HG02885 (cell line): ENCODE measurements around the gene RGS19.

Source experiments
- ATAC-seq: cut with Tn5 transposase; IDR thresholded peaks from one replicate; pipeline ENCODE4 v1.9.1; 2021; ENCODE audit warnings: mild to moderate bottlenecking; ENCODE audit not compliant: unreplicated experiment, poor library complexity

The RGS19 gene

DNA sequence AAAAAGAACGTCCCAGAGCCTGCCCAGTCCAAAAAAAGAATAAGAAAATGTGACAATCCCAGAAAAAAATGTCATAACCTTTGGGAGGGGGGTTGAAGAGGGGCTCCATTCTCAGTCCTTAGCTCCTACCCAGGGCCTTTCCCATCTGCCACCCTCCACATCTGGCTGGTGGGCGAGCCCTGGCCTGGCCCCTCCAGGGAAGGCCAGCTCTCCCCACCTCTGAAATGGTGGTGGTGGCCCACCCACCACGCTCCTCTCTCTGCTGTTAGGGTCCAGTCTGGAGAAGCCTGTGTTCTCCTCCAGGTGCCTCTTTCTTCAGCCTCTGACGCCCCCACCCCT lies 415 bp downstream of the RGS19 start:
- no peak for ATAC-seq

DNA sequence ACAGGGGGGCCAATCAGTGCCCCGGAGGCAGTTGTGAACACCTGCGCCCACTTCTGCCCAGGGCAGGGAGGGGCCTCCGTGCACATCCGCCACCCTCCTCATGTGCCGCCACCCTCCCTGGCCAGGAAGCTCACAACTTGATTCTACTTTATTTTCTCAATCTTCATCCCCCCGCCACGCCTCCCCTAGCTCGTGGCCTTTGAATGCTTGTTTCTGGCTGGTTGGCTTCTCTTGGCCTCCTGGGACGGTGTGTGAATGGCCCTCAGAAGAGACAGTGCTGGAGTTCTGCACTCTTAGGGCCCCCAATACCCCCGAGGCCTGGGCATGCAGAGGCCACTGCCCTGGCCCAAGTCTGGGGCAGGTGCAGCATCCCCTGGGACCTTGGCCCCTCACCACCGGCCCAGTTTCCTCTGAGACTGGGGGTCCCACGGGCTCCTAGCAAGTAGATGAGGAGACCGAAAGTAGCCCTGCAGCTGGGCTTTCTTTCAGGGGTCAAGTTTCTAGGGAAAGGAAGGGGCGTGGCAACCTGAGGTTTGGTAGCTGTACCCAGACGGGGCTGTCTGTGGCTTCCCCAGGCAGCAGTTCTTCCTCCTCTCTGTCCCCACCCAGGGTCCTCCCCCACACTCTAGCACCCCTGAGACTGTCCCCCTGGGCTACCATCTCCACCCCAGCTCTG lies 1.3 kb downstream of the RGS19 start:
- ATAC-seq: no peak

DNA sequence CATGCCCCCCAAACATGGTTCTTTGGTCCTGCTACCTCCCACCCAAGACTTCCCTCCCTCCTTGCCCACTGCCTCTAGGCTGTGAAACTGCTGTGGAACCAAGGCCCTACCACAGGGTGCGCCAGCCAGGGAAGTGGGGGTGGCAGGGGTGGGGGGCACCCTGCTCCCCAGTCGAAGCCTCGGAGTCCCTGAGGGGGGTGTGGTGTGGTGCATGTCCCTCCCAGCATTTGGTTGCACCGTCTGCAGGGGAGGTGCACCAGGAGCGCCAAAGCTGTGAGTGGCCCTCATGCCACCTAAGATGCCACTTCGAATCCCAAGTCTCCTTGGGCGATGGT lies 1.8 kb downstream of the RGS19 start:
- no peak for ATAC-seq

DNA sequence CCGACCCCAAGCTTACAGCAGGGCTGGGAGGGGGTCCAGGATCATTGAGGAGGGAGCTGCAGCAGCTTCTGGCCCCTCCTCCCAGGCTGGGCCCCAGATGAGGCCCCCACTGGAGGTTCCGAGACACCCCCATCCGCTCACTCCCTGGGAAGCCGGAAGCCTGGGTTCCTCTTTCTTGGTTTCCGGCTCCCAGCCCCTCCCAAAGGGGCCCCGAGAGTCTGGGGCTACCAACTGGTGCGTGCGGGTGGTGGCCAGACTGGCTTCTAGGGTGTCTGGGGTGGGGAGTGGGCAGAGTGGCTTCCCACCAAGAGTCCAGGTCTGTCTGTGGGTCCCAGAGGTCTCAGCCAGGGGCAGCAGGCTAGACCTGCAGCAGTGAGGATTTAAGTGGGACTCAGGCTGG lies 2.2 kb downstream of the RGS19 start:
- no peak for ATAC-seq

DNA sequence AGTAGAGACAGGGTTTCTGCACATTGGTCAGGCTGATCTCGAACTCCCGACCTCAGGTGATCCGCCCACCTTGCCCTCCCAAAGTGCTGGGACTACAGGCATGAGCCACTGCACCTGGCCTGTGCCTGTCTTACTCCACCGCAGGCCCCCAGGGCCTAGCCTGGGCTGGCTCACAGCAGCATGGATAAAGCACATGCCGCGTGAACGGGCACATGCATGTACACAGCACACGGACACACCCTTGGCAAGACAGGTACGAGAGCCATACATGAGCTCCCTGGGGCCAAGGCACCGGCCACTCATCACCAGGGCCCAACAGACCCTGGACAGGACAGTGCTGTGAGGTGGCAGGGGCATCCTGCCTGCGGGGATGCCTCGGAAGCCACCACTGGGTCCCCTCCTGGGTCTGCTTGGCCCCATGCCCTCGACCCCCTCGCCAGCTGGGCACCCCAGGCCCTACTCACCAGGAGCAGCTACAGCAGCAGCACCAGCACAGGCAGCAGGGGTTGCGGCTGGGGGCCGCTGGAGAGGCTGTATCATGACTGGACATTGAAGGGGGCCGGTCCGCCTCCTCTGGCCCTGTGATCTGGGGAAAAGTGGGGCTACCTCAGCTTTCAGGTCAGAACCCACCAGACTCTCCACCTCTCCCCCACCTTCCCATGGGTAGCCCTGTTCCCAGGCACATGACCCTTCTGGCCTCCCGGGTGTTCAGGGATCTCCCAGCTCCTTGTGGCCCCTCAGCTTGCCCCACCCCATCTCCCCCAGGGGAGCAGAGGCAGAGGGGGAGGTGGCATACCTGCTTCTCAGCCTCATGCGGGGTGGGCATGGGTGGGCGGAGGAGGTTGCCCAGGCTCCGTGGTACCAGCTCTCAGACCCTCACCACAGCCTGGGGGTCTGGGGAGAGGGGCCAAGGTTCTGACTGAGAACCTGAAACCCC lies 3.0 kb downstream of the RGS19 start:
- ATAC-seq: no peak

DNA sequence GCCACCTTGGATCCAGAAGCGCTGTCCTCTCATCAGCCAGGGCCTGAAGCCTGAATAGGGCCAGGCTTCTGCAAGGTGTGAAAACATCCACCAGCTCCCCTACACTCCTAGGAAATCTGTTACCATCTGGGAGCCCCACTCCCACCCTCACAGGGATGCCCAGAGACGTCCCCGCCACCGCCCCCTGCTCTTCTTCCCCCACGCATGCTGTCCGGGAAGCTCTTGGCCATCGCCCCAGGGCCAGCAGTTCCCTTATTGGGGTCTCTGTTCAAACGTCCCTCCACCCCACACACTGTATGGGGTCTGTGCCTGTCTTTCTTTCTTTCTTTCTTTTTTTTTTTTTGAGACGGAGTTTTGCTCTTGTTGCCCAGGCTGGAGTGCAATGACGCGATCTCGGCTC lies 3.8 kb downstream of the RGS19 start:
- no peak for ATAC-seq

DNA sequence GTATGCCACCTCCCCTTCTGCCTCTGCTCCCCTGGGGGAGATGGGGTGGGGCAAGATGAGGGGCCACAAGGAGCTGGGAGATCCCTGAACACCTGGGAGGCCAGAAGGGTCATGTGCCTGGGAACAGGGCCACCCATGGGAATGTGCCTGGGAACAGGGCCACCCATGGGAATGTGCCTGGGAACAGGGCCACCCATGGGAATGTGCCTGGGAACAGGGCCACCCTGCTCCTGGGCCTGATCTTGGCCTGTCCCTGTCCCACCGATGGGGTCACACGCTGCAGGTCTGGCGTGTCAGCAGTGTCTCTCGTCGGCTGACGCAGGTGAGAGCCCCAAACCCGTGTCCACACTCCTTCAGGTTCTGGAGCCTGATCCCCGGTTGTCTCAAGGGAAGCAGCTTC lies 4.4 kb downstream of the RGS19 start:
- no peak for ATAC-seq

DNA sequence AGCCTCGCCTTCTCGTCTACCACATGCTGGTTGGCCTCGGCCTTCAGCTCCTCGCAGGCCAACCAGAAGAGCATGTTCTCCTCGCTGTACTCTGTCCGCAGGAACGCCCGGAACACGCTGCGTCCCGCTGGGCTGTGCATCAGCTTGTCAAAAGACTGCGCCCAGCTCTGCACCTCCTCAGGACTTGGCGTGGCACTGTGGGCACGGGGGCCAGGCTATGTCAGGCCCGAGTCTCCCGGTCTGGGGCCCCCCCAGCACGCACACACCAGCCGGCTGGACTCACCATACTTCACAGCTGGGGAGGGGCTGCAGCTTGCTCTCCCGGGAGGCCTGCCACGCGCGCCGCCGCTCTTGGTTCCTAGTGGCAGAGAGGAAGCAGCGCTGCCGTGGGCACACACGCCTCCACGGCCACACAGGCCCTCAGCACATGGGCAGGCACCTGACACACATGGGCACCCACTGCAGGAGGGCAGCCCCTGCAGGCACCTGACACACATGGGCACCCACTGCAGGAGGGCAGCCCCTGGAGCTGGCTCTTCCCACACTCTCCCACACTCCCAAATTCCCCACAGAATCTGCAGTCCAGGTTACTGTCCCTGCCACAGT lies 5.0 kb downstream of the RGS19 start:
- ATAC-seq: no peak

DNA sequence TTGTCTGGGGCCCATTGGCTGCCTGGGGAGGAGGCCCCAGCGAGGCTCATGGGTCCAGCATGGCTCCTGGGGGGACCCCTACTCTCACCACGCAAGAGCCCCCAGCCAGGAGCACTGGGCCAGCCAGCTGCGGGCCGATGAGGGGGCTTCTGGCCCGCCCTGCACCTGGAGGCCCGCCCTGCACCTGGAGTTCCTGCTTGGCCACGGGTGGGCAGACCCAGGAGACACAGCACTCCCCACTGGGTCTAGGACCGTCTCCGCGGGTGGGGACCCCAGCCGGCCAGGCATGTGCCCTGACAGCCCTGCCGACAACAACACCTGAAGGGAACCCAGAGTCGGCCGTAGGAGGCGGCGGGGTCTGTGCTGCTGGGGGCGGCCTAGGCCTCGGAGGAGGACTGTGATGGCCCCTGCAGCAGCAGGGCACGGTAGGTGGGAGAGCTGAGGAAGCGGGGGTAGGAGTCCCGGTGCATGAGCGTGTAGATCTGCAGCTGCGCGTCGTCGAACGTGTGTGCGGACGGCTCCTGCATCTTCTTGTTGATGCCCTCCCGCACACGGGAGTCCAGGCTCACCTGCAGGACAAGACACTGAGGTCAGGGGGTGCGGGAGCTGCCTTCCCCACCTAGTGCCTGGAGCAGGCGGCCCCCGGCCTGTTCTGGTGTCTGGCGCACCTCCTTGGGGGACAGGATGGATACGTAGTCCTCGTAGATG lies 5.7 kb downstream of the RGS19 start:
- no peak for ATAC-seq

DNA sequence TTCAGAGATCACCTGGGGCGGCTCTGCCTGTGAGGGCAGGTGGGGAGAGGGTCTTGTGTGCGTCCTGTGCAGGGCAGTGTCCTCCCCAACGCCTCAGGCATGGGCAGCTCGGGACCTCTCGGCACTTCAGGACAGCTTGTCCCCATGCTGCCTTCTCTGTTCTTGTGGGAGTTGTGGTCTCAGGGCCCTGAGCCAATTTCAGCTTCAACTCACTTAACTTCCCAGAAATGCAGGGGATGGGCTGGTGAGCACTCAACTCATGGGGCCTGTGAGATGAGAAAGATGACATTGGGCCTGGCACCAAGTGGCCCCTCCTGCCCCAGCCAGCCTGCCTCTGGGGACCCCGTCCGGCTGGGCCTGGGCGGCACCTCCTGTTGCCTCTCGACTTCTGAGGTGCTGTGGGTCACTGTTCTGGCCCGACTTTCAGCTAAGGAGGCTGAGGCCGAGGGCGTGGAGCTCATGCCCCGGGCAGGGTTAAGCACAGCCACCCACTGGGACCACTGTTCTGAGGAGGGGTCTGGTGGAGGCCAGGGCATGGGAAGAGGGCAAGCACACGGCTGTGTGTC lies 6.7 kb downstream of the RGS19 start:
- ATAC-seq: no peak

DNA sequence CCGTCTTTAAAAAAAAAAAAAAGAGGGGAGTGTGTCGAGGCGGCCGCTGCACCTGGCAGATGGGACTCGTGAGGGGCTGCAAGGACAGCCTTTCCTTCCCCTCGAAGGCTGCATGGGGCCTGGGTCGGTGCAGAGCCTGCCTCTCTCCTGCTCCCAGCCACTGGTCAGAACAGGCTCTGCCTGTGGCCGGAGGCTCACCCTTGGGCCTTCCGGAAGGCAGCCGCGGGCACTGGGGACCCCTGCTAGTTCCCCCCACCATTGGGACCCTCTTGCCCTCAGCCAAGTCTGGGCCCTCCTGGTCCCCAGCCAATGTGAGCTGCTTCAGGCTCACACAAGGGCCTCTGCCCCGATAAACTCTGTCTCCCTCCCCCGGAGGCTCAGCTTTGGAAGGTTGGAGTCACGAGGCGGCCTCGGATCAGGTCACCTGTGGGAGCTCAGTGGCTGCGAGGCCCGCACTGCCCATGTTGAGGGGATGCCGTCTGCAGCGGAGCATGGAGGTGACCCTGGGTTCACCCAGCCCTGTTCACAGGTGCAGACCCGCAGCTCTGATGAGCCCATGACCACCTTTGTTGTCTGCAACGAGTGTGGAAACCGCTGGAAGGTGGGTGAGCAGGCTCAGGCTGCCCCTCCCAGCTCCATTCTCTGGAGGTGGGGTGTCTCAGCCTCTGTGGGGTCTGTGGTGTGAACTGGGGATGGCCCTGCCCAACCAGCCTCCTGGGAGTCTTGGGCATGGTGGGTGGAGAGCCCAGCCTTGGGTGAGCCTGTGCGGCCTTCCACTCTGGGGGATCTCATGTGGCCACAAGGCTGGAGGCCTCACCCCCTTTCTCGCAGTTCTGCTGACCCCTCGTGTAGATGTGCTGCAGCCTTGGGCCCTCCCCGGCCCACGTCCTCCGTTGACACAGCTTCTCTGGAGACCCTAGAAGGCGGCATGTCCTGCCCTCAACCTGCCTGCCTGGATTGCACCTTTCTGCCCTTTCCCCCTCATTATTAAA lies 7.7 kb downstream of the RGS19 start:
- no peak for ATAC-seq

DNA sequence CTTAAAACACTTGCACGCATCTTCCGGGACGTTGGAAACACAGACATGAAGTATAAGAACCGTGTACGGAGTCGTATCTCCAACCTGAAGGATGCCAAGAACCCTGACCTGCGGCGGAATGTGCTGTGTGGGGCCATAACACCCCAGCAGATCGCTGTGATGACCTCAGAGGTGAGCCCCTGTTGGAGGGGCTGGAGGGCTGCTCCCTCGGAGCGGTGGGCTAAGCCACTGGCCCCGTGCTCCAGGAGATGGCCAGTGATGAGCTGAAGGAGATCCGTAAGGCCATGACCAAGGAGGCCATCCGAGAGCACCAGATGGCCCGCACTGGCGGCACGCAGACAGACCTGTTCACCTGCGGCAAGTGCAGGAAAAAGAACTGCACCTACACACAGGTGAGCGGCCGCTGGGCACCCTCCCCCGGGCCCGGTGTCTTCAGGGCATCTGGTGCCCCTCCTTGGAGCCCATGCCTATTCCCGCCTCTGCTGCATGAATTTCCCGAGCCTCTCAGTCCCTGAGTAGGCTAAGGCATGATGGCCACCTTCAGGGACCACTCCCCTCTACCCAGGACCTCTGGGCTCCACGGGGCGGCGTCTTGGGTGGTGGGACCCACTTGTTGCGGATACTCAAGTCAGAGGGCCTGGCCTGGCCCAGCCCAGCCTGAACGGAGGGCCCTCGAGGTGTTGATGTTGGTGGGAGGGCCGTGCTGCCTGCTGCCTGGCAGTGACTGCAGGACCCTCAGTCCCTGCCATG lies 8.9 kb downstream of the RGS19 start:
- no peak for ATAC-seq

DNA sequence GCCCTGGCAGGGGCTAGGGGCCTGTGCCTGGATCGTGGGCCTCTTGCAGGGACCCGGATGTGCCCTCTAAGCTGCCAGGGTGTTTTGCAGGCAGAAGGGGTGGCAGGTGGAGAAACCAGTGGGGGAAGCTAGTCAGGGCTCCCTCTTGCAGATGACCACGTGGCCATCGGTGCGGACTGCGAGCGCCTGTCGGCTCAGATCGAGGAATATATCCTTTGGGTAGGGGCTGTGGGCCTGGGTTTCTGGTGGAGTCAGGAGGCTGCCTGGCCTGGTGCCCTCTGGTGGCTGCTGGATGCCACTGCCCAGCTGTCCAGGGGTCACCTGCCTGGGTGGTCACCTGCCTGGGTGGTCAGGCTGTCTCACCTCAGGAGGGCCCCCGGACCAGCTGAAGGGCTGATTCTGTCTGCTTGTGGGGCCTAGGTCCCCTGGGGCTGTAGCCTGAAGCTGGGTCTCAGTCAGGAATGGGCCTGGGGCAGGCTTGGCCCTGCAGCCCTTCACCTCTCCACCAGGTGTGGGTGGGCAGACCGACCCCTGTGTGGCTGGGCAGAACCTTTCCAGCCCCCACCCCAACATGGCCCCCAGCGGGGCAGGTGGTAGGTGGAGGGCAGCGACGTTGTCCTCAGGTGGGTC lies 9.6 kb downstream of the RGS19 start:
- no peak for ATAC-seq

DNA sequence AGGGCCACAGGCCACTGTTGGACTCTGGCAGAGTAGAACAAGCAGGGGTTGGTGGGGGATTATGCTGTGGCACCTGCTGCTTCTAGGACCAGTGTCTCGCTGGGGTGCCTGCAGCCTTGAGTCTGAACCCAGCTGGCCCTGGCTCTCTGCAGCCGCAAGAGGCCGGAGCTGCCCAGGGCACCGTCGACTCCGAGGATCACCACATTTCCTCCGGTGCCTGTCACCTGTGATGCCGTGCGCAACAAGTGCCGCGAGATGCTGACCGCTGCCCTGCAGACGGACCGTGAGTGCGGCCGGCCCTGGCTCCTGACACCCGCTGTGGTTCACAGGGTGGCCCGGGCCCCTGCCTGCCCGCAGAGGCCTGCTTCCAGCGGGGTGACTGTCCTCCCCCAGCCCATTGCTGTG lies 10.1 kb downstream of the RGS19 start:
- no peak for ATAC-seq

DNA sequence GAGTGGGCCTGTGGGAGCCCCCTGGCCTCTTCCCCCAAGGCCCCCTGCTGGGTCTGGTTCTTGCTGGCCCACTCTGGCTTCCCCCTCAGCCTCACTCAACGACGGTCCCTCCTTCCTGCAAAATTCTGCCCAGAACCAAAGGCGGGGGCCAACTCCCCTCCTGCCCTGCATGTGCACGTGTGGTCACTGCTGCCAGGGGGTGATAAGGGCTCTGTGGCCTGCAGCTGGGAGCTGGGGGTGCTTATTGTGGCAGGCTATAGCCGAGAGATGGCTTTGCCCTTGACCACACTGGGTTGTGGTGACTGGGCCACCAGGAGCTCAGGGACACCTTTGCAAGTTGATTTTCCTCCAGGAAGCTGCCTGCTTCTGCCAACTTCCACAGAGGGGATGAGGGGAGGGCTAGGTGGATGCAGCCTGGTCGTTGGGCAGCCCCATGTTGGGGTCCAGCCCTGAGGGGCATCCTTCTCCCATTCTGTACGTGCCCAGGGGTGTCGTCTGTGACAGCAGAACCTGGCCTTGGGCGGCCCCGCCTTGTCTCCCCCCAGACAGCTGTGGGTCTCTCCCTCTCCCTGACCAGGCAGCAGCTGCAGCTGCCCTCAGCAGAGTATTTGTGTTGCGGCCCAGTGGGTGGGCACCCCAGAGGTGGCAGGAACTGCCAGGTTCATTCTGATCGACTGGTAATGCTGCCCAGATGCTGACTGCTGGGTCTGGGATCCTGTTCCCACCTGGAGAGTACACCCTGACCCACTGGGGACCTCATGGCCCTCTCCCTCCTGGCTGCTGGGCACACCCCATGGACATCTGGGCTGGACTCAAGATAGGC lies 10.7 kb downstream of the RGS19 start:
- ATAC-seq: no peak

DNA sequence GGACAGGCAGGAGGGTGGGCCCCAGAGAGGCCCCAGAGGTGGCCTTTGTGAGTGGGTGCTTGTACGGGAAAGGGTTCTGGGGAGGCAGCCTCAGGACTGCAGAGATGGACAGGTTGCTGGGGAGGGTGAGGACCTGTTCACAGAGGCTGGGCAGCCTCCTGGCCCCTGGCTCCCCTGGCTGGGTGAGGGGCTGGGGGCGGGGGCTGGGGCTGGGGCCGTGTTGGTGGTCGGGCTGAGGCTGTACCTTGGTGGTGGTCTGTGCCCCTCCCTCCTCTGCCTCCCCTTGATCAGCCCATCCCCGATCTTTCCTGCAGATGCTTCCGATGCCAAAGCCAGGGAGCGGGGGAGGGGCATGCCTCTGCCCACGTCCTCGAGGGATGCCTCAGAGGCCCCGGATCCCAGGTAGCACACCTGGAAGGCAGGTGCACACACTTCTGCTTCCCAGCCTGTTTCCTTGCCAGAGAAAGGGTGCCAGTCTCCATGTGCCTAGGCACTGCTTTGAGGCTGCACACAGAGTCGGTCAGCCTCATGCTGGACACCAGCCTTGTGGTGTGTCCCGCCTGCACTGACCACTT lies 11.5 kb downstream of the RGS19 start:
- no peak for ATAC-seq

DNA sequence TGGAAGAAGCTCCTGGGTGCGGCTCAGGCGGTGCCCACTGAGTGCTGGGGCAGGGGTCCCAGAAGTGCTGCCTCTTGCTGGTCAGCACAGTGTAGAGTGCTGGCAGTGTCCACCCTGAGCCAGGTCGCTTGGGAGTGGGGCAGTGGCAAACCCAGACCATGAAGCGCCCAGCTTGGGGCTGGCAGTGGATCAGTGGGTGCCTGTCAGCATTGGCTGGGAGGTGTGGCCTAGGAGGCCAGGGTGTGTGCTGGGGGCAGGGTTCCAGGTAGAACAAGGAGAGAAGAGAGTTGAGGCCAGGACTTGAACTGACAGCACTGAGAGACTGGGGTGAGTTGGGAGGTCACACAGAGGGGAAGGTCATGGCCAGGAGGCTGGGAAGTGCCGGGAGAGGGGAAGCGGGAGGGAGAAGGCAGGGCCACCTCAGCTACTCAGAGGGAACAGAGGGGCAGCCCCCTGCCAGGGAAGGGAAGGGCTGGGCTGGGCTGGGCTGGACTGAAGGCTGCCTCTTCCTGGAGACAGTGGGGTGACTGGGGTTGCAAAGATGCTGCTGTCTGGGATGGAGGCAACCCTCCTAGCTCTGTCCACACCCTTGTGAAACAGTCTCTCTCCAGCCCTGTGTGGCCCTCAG lies 12.2 kb downstream of the RGS19 start:
- ATAC-seq: no peak
